HG03521 (cell line): ENCODE data around the gene TPD52L1.
"Not testable (repeated sequence)": the region's sequence is repeated elsewhere in the genome, so short reads cannot be mapped to it uniquely, and the experiment has no call there.

Source experiments
- ATAC-seq: cut with Tn5 transposase; IDR thresholded peaks from one replicate; pipeline ENCODE4 v1.9.1; 2021; ENCODE audit warnings: mild to moderate bottlenecking, moderate library complexity; ENCODE audit not compliant: unreplicated experiment

Gene TPD52L1, protein sequence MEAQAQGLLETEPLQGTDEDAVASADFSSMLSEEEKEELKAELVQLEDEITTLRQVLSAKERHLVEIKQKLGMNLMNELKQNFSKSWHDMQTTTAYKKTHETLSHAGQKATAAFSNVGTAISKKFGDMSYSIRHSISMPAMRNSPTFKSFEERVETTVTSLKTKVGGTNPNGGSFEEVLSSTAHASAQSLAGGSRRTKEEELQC

DNA sequence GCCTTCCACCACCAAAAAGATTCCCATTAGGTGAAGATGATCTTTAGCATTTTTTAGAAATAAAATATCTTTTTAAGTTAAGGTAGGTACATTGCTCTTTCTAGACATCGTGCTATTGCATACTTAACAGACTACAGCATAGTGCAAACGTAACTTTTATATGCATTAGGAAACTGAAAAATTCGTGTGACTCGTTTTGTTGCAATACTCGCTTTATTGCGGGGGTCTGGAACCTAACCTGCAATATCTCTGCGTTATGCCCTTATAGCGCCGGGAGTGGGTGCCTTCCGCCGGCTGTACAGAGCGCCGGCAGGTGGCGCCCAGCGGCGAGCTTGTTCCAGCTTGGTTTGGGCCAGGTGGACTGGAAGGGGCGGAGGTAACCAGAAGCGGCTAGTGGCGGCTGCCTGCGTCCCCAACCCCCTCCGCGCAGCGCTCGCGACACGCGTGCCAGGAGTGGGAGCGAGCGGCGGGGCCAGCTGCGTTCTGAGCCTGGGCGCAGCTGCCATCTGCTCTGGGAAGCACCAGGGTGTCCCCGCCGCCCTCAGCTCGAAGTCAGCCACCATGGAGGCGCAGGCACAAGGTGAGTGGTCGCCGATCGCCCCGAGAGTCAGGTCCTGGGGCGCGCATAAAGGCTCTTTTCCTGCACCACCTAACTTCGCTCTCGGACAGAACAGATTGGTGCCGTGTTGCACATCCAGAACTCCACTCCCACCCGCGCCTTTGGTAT, at the start of gene TPD52L1:
Gene TPD52L1 (plus strand): TSS at position 383 of the 727 bp plus-strand sequence. CDS start 179 bp downstream, at position 562.
- ATAC-seq: peak; percentile 98

DNA sequence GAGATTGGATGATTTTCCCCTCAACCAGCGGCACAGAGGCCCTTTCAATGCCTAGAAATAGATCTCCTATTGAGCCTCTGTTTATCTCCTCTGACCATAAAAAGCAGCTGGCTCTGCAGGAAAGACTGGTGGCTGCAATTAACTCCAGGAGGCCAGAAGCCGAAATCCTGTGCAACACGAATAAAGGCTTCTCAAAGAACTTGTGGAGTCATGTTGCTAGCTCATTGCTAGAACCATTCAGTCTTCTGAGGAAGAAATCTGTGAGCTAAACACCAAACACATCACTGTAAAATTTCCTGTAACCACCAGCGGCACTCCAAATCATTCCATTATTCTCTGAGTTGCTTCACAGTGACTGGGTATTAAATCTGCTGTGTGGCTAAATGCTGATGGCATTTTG, 49.1 kb upstream of the TPD52L1 start:
- no peak for ATAC-seq

DNA sequence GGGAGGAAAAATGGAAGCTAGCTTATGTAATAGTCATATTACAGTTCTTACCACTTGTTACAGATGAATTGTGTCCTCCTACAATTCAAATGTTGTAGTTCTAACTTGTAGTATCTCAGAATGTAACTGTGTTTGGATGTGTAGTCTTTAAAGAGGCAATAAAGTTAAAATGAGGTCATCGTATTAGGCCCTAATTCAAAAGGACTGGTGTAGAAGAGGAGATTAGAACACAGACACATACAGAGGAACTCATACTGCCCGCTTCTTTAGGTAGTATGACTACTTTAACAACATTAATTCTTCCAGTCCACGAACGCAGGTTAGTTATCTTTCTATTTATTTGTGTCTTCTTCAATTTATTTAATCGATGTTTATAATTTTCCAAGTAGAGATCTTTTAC, 46.5 kb upstream of the TPD52L1 start:
- ATAC-seq: no peak

DNA sequence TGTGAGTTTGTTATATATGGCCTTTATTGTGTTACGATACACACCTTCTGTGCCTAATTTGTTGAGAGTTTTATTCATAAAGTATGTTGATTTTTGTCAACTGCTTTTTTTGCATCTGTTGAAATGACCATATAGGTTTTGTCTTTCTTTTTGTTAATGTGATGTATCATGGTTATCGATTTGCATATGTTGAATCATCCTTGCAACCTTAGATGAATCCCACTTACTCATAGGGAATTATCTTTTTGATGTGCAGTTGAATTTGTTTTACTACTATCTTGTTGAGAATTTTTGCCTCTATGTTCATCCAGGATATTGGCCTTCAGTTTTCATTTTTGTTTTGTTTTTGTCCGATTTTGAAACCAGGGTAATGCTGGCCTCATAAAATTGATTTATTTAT, 45.7 kb upstream of the TPD52L1 start:
- ATAC-seq: no peak

DNA sequence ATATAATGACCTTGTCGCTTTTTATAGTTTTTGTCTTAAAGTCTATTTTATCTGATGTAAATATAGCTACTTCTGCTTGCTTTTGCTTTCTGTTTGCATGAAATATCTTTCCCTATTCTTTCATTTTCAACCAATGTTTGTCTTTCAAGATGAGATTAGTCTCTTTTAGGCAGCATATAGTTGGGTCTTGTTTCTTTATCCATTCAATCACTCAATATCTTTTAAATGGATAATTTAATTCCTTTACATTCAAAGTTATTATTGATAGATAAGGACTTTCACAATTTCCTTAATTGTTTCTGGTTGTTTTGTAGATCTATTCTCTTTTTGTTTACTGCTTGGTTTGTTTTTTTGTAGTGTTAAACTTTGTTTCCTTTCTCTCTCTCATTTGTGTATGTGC, 43.5 kb upstream of the TPD52L1 start:
- ATAC-seq: no peak

DNA sequence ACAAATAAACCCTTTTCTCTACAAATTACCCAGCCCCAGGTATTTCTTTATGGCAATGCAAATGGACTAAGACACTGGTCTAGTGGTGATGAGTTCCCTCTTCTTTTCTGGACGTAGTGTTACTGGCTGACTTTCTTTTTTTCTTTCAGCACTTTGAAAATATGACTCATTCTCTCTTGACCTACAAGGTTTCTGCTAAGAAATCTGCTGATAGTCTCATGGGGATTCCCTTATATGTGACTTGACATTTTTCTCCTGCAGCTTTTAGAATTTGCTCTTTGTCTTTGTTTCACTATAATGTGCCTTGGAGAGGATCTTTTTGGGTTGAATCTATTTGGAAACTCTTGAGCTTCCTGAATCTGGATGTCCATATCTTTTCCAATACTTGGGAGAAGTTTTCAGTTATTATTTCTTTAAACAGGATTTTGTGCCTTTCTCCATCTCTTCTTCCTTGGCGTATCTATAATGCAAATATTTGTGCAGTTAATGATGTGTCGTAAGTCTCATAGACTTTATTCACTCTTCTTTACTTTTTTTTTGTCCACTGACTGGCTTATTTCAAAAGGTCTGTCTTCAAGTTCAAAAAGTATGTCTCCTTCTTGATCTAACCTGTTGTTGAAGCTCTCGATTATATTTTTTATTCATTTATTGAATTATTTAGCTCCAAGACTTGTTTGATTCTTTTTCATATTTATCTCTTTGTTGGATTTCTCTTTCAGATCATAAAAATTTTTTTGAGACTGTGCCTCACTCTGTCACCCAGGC, 42.2 kb upstream of the TPD52L1 start:
- no peak for ATAC-seq

DNA sequence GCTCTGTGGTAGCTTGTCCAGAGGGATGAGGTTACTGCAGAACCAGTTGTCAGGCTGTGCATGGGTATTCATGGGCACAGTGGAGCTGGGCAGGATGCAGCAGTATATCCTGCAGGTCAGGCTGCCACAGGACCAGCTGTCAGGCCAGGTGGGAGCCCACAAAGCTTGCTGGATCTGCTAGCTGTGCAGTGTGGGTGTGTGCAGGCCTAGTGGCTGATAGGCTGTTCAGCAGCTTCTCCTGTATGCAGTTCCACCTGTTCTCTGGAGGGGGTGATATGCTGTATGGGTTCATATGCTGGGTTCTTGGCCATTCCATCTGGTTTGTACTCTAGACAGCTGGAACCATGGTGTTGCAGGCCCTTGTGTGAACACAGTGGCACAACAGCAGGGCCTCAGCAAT, 40.6 kb upstream of the TPD52L1 start:
- no peak for ATAC-seq

DNA sequence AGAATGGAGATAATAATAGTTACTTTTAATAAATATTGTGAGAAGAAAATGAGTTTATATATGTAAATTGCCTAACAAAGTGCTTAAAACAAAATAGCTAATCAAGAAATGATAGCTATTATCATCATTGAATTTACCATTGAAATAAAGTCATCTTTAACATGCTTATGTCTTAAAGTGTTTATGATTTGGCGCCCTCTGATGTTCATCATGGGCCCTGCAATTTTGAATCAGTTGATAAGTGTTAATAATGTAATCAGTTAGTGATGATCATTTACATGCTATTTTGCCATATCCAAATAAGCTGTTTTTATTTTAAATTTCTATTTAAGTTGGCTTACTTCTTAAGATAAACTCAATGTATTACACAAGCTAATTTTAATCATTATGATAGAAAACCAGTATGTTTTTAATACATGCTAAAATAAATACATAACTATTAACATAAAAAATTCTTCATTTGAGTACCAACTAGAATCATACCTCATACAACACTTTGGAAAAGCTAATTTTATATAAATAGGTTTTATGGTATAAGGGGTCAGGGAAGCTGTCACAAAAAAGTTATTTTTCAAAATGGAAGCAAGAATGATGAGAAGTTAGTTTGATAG, 39.2 kb upstream of the TPD52L1 start:
- ATAC-seq: no peak

DNA sequence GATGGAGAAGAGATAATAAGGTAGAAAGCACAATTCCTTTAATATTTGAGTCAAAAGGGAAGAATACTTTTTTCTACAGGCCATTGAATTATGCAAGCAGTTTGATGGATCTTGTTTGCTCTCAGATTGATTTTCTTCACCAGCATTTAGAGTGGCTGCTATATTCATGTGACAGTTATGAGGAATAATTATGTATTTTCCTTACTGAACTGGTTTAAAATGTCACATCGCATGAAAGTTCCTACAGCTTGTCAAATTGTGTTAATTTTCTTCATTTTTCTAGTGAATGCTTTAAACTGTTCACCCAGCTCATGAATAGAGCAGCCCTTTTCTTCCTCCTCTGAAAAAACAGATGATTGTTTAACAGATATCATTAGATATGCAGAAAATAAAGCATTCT, 37.4 kb upstream of the TPD52L1 start:
- no peak for ATAC-seq

DNA sequence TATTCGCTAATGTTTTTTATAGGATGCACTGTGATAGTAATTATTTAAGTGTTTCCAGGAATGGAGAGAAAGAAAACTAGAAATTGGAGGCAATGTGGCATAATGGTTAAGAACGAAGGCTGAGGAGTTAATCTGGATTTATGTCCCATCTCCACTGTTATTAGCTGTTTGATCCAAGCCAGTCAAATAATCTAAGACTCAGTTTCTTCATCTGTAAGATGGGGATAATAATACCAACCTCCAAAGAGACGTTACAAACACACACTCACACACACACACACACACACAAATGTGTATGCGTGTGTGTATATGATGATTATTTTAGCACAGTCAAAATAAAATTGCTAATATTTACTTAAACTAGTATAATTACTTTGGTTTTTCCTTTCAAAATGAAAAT, 36.9 kb upstream of the TPD52L1 start:
- ATAC-seq: no peak

DNA sequence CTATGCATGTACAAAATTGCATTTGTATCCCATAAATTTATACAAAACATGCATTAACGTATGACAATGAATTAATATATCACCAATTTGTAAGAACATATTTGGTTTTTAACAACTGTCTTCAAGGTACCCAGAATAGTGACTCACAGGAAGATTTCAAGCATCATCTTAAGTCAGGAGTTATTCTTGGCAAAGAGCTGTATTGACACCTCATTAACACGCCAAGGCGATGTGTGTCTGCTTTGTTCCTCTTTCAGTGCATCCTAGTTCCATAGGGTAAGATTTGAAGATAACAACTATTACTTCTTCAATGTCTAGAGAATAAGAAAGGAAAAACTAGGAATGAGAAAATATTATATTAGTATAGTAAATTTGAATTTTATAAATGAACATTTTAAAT, 35.8 kb upstream of the TPD52L1 start:
- ATAC-seq: no peak

DNA sequence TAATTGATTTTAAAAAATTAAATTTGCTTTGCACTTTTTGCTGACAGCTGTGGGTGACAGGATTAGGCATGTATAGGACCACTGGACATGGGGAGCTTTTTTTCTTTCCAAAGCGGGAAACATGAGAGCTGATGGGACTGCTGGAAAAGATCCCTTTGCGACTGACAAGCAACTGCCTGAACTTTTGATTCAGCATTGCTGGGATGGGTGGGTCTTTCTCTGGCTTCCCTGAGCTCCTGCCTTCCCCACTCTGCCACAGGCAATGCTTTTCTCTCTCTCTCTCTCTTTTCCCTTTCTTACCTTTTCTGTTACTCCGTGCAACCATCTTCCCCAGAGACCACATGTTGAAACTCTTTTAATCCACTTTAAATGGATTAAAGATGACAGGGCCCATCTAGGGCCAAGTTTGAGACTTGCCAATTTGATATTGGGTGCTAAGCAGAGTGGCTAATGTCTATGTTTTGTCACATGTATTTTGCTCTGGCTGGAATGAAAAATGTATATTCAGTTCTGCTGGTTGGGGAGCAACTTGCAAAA, 33.5 kb upstream of the TPD52L1 start:
- no peak for ATAC-seq

DNA sequence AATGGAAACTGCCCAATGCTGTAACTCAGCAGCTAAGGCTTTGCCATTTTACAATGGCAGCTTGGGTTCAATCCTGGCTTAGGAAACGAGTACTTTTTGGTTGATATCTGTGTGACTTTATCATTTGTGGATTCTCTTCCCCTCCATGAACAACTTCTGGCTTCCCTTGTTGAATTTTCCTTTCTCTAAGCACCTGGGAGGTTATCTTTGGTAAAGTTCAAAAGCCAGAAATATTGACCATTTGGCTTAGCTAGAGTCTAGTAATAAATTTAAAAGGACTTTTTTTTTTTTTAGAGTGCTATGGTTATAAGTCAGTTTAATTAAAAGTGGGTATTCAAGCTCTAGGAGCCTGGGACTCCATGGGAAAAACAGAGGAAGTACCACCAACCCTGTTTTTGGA, 31.7 kb upstream of the TPD52L1 start:
- no peak for ATAC-seq

DNA sequence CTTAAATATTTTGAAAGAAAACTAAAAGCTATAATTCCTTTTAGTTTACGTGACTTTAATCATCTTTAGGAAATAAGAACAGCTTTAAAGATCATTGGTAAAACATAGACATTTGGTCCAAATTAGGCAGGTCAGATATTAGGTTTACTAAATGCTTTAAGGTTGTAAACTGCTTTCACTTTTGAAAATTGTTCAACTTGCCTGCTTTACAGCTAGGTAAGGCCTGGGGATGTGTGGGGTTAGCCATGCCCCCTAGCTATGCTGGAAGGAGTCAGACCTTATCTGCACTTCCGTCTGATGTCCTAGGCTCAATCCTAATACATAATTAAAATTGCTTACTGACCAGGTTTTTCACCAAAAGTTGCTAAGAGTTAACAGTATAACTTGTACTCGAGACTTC, 30.5 kb upstream of the TPD52L1 start:
- no peak for ATAC-seq

DNA sequence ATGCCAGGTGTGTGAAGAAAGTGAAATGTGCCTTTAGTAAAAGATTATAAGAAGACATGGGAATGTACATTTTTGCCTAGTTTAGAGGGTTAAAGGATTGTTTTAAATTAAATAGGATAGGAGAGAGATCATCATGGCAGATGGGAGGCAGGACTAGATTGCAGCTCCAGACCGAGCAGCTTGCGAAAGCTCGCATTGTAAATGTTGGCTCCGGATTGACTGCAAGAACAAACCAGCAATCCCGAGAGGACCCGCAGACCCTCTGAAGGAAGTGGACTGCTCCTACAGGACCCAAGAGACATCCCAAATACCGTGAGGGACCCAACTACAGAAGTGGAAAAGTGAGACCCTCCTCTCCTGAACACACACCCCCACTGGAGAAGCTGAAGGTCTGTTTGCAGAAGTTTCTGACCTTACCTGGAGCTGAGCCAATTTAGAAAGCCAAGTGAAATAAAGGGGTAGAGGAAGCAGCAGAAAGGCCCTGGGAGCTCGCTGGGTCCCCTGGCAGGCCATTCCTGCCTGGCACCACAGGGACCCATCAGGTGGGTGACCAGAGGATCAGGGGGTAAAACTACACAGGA, 30.0 kb upstream of the TPD52L1 start:
- ATAC-seq: no peak

DNA sequence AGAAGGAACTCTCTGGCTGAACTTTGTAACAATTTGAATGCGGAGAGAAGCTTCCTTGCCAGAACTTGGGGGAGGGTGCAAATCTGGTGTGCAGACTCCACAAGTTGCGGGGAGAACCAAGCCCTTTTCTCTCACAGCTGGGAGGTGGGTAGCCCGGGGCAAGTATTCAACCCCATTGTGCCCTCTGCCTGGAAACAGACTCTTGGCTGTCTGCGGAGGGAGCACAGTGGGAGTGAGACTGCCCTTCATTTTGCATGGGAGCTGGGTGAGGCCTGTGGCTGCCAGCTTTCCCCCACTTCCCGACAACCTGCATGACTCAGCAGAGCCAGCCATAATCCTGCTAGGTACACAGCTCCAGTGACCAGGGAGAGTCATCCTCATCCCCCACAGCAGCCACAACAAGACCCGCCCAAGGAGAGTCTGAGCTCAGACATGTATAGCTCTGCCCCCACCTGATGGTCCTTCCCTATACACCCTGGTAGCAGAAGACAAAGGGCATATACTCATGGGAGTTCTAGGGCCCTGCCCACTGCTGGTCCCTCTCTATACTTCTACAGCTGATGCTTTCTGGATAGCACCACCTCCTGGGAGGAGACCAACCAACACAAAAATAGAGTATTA, 29.4 kb upstream of the TPD52L1 start:
- ATAC-seq: no peak

DNA sequence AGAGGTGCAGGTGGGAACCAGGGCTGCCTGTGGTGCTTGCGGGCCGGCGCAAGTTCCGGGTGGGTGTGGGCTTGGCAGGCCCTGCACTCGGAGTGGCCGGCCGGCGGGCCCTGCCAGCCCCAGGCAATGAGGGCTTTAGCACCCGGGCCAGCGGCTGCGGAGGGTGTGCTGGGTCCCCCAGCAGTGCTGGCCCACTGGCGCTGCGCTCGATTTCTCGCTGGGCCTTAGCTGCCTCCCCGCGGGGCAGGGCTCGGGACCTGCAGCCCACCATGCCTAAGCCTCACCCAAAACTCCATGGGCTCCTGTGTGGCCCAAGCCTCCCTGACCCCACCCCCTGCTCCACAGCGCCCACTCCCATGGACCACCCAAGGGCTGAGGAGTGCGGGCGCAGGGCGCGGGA, 27.7 kb upstream of the TPD52L1 start:
- not testable (repeated sequence) for ATAC-seq

DNA sequence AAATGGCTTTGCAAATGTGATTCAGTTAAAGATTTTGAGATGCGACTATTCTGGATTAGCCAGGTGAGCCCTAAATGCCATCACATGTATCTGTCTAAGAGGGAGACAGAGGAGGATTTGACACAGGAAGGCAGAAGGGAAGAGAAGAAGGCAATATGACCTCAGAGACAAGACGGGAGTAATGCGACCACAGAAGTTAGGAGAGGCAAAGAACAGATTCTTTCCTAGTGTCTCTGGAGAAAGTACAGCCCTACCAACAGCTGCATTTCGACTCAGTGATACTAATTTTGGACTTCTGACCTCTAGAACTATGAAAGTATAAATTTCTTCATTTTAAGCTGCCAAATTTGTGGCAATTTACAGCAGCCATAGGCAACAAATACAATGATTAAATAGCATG, 24.2 kb upstream of the TPD52L1 start:
- no peak for ATAC-seq

DNA sequence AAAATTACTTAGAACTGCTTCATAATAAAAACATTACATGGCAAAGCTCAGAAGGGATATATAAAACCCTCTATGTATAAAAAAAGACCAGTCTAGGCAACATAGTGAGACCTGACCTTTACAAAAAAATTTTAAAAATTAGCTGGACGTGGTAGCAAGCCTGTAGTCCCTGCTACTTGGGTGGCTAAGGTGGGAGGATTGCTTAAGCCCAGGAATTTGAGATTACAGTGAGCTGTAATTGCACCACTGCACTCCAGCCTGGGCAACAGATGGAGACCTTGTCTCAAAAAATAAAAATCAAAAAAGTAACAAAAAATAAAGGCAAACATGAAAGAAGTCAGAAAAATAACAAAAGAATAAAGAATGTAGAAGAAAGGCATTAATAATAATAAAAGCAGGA, 21.5 kb upstream of the TPD52L1 start:
- ATAC-seq: no peak

DNA sequence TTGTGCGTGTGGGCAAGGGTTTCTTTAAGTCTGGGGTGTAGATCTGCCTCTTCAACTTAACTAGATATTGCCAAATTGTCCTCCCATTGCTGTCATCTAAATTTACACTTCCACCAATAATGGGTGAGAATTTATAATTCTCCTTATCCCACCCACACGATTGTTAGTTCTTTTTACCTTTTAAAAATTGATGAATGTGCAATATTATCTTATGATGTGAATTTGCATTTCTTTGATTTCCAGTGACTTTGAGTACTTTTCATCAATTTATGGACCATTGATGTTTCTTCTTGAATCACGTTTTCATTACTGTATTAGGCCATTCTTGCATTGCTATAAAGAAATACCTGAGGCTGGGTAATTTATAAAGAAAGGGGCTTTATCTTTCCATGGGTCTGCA, 17.2 kb upstream of the TPD52L1 start:
- no peak for ATAC-seq

DNA sequence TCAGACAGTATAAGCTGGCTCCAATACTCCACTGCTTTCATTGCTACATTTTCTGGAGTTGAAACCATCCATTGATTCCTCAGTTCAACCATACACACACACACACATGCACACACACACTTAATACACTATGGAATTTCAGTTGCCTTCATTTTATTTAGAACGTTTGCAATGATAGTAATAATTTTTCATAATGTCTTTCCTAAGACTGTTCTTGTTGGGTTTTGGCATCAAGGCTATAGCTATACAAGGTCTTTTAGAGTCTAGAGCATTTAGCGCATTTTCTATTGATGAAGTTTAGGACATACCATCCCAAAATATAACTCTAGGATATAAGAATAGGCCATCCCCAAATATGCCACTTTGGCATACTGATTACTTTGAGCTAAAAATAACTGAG, 15.5 kb upstream of the TPD52L1 start:
- ATAC-seq: no peak
